Uterus (tissue), 4 donors: Measurements from ENCODE around the gene HIRA. TPM values are rescaled to one million over a fixed set of nuclear protein-coding genes. Genes with fewer than 3 reads are reported as not detected.

Experiments
- DNase-seq, 2 donors: peaks; one replicate each; pipeline ENCODE4 v3.0.0-alpha.2; 2019 to 2020
- H3K27ac ChIP-seq, 2 donors: fragments of 200-600 bp; sonication (generic); 1 replicate in 1 of 2; 2 replicates in 1 of 2; pipeline ENCODE4 v1.5.1; 2016 to 2018
- H3K27me3 ChIP-seq, 2 donors: fragments of 200-600 bp; sonication (generic); one replicate each; pipeline ENCODE4 v1.5.1; 2018 to 2019; ENCODE audit warnings: control low read depth in 1 of 2
- H3K36me3 ChIP-seq, 2 donors: fragments of 200-600 bp; sonication (generic); one replicate each; pipeline ENCODE4 v1.5.1; 2019; ENCODE audit warnings: control low read depth in 1 of 2
- H3K4me1 ChIP-seq, 2 donors: fragments of 200-600 bp; sonication (generic); one replicate each; pipeline ENCODE4 v1.5.1; 2018 to 2019; ENCODE audit warnings: control low read depth in 1 of 2
- H3K4me3 ChIP-seq, 2 donors: fragments of 200-600 bp; sonication (generic); 1 replicate in 1 of 2; 2 replicates in 1 of 2; pipeline ENCODE4 v1.5.1; 2018 to 2019; ENCODE audit warnings: mild to moderate bottlenecking in 1 of 2
- H3K9me3 ChIP-seq, 2 donors: fragments of 200-600 bp; sonication (generic); one replicate each; pipeline ENCODE4 v1.5.1; 2019; ENCODE audit warnings: control low read depth in 1 of 2
- POLR2A ChIP-seq, 2 donors: fragments of 450-650 bp; IDR thresholded peaks; one replicate each; pipeline ENCODE4 v1.6.1; 2016; ENCODE audit warnings: antibody characterized with exemption in 2 of 2, mild to moderate bottlenecking in 1 of 2, moderate library complexity in 1 of 2
- intact Hi-C: fragments of 100-400 bp; cut with DNase I; formaldehyde crosslinking; loops from one replicate; pipeline ENCODE4 v1.15.1; 2023; ENCODE audit warnings: low total_unique reads
- total RNA-seq, 4 donors: library from RNA; depleted of rRNA in 3 of 4; stranded (reverse); fragments of >200 nt in 3 of 4; gene quantifications; one replicate each; pipeline versions ENCODE4 v1.1.0 to v1.2.4, GENCODE V29; 2014 to 2023
- TF ChIP-seq, protein P1 (sequence below), 4 experiments: fragments of 200-600 bp in 2 of 4; fragments of 450-650 bp in 2 of 4; sonication (generic) in 2 of 4; IDR thresholded peaks; one replicate each; pipeline ENCODE4 v1.5.1; 2016 to 2019; ENCODE audit warnings: antibody characterized with exemption in 4 of 4, mild to moderate bottlenecking in 2 of 4, moderate library complexity in 1 of 4
- donor health status: DM: yes; HTN: yes; CAD: no.

Gene HIRA
- total RNA-seq, 4 donors from 2014 or later: 0.29 to 32.1 (median 11.7) TPM

DNA sequence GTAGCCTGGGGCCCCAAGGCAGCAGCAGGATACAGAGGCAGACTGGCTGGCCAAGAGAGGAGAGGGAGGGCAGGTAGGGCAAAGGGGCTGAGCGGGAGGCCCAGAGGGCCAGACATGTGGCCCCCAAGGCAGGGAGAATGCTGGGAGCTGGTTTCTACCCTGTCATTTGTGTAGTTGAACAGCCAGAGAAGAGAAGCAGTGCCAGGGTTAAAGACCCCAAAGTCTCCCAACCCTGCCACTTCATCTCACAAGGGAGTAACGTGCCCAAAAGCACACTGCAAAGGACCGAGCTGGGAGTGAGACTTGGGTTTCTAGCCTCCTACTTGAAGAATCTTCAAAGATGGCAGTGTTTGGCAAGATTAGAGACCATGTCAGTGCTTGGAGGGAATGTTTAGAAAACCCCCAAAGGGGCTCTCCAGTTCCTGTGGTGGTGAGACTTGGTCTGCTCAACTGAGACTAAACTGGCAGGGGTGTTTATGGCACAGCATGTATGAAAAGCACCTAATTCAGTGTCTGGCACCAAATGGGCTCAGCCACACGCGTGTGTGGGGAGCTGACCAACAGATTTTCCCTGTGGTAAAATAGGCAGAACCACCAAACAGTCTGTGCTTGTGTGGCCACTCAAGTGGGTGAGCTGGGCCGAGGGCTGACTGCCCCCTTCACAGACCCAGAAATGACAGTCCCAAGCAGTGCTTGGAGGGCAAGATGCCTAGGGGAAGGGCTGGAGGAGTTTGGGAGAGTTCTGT lies 71.8 kb downstream of the HIRA start:
- Histone ChIP-seq H3K36me3 (no peaks in the 10 kb centered on the region), H3K4me3 (no peak overlapping the region), H3K27ac (no peak overlapping the region), H3K9me3 (no peaks in the 10 kb centered on the region), H3K27me3 (no peaks in the 10 kb centered on the region), H3K4me1 (no peaks in the 10 kb centered on the region)
- no peak for DNase-seq
- intact Hi-C loops: no loop called here
- TF ChIP-seq, protein P1, sequence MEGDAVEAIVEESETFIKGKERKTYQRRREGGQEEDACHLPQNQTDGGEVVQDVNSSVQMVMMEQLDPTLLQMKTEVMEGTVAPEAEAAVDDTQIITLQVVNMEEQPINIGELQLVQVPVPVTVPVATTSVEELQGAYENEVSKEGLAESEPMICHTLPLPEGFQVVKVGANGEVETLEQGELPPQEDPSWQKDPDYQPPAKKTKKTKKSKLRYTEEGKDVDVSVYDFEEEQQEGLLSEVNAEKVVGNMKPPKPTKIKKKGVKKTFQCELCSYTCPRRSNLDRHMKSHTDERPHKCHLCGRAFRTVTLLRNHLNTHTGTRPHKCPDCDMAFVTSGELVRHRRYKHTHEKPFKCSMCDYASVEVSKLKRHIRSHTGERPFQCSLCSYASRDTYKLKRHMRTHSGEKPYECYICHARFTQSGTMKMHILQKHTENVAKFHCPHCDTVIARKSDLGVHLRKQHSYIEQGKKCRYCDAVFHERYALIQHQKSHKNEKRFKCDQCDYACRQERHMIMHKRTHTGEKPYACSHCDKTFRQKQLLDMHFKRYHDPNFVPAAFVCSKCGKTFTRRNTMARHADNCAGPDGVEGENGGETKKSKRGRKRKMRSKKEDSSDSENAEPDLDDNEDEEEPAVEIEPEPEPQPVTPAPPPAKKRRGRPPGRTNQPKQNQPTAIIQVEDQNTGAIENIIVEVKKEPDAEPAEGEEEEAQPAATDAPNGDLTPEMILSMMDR (IDR thresholded peaks at IDR 0.05): no peak
- no peak for TF ChIP-seq POLR2A (IDR thresholded peaks at IDR 0.05)

DNA sequence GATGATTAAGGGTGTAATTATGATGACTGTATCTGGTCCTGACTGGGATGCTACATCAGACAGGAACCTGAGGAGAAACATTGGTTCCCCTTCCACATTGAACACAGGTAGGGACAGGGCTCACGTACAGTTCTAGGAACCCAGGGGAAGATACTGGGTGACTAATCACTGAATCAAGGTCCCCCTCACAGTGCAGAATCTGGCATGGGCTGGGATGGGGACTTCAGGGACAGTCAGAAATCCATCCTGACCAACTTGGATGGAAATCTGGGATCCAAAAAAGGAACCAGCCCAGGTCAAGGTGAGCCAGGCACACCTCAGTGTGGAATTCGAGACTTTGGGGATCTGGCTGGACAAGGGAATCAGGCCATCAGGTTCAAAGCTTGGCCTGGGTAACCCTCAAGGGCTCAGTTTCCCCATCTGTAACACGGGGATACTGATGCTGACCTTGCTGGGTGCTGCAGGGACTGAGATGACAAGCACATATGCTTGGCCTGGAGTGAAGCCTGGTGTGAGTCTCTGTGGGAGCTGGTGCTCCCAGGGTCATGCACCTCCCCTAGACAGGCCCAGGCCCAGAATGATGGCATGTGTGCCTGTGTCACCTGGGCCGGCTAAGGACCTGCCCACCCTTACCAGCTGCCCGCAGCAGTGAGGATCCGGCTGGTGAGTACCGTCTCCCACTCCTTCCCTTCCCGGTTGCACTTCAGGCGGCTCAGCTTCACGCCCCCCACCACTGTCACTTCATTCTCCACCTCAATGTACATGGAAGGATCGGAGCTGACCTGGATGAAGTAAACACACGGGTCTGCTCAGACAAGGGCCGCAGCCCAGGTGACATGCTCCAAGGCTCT lies 72.6 kb downstream of the HIRA start:
- Histone ChIP-seq H3K27me3 (no peaks in the 10 kb centered on the region), H3K4me1 (no peaks in the 10 kb centered on the region), H3K4me3 (no peak overlapping the region), H3K36me3 (no peaks in the 10 kb centered on the region), H3K27ac (no peak overlapping the region), H3K9me3 (no peaks in the 10 kb centered on the region)
- intact Hi-C loops: no loop called here
- no peak for DNase-seq
- TF ChIP-seq, protein P1 (IDR thresholded peaks at IDR 0.05): no peak
- TF ChIP-seq POLR2A (IDR thresholded peaks at IDR 0.05): no peak

DNA sequence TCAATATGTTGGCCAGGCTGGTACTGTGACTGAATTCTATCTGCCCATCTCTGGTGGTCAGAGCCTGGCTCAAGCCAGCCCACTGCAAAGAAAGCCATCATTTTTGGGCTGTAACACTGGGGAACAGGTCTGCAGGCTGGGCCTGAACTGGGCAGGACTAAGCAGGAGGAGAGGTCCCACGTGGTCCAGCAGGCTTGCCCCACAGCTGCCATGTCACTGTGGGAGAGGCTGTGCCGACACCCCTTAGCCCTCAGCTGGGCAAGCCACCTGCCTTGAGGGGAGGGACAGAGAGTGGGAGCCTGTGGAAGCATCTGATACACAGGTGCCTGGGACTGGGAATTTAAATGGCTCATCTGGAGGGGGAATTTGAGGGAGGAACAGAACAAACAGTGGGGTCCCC lies 73.3 kb downstream of the HIRA start:
- intact Hi-C loops: no loop called here
- no peaks in the 10 kb centered on the region for H3K36me3 ChIP-seq
- H3K27me3 ChIP-seq: no peaks in the 10 kb centered on the region
- no peak for DNase-seq
- H3K4me1 ChIP-seq: no peaks in the 10 kb centered on the region
- no peaks in the 10 kb centered on the region for H3K9me3 ChIP-seq
- H3K27ac ChIP-seq: no peak overlapping the region
- H3K4me3 ChIP-seq: no peak overlapping the region
- TF ChIP-seq, protein P1 (IDR thresholded peaks at IDR 0.05): no peak
- TF ChIP-seq POLR2A (IDR thresholded peaks at IDR 0.05): no peak

DNA sequence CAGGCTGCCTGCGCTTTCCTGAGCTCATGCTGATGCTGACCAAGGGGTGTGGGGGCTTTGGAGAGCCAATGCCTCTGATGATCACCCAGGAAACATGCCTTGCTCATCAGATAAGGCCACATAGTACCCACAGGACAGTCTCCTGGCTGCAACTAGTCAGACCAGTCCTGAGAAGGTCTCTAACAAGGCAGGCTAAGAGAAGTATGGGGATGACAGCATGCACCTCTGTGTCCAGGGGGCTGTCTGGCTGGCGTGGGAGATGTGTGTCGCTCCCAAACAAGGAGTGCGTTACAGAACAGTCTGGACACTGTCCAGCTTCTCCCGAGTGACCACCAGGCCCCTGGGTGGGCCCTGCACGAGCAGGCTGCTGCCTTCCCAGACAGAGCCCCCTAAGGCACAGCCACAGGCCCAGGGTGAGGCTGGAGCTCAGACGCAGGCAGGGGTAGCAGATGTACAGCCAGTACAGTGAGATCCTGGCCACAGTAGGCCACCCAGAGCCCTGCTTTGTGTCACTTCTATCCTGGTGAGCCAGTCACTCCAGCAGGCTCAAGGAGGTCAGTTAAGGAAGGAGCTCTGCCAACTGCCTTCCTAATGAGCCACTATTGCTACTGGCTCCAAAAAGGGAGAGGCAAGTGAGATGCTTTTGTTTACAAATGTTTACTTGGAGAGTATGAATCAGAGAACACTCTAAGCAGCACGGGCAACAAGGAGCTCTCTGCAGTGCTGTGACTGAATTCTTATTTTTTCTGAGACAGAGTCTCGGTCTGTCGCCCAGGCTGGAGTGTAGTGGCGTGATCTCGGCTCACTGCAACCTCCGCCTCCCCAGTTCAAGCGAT lies 74.0 kb downstream of the HIRA start:
- H3K27ac ChIP-seq: no peak overlapping the region
- no peaks in the 10 kb centered on the region for H3K27me3 ChIP-seq
- no peak overlapping the region for H3K4me3 ChIP-seq
- H3K36me3 ChIP-seq: no peaks in the 10 kb centered on the region
- no peak for TF ChIP-seq POLR2A (IDR thresholded peaks at IDR 0.05)
- TF ChIP-seq, protein P1 (IDR thresholded peaks at IDR 0.05): no peak
- no peaks in the 10 kb centered on the region for H3K9me3 ChIP-seq
- intact Hi-C loops: no loop called here
- H3K4me1 ChIP-seq: no peaks in the 10 kb centered on the region
- no peak for DNase-seq
